ENCODE data around the gene RBM33. TPM values are rescaled to one million over a fixed set of nuclear protein-coding genes. Genes with fewer than 3 reads are reported as not detected.

Gene RBM33
- polyA plus RNA-seq, 1 donor (not counting 4 experiments of a cell fraction or from before 2014, with no cell fraction given), result 8.9 TPM

GRCh38 chr7:155731871-155732270, 87.4 kb downstream of the RBM33 start:
- H3K4me3 ChIP-seq (ENCODE audit: control insufficient read depth in 2 of 3, extremely low read depth in 1 of 3, insufficient read depth in 2 of 3, low read depth in 1 of 3, low read length in 3 of 3), result no peak overlapping the region
- FAIRE-seq (no peak), DNase-seq (ENCODE audit: low read depth, low spot score) (no peak)
- H3K9ac ChIP-seq (ENCODE audit: control insufficient read depth, extremely low read depth, insufficient read depth, low read length), result no peak overlapping the region
- no peak for TF ChIP-seq EZH2 (IDR thresholded peaks at IDR 0.05; ENCODE audit: low read length)
- peaks cover 5% of the 10 kb centered on the region for H3K9me1 ChIP-seq (ENCODE audit: control insufficient read depth, extremely low read depth, insufficient read depth, low read length)
- no peaks in the 10 kb centered on the region for H3K9me3 ChIP-seq (ENCODE audit: control insufficient read depth, low read depth, low read length)
- peaks cover 25% of the 10 kb centered on the region for H3K4me1 ChIP-seq (ENCODE audit: control insufficient read depth, extremely low read depth, insufficient read depth, low read length)
- H3K79me2 ChIP-seq (ENCODE audit: control insufficient read depth, insufficient read depth, low read length), result peaks cover 13% of the 10 kb centered on the region
- H3K27me3 ChIP-seq (ENCODE audit: control insufficient read depth, extremely low read depth, insufficient read depth, low read length), result no peaks in the 10 kb centered on the region
- H3K36me3 ChIP-seq (ENCODE audit: control insufficient read depth in 2 of 2, extremely low read depth in 1 of 2, insufficient read depth in 2 of 2, low read length in 2 of 2), result peaks cover 0 to 8% of the 10 kb centered on the region in 2 experiments
- H3K4me2 ChIP-seq (ENCODE audit: control insufficient read depth, extremely low read depth, insufficient read depth, low read depth, low read length), result no peak overlapping the region
- no peaks in the 10 kb centered on the region for H4K20me1 ChIP-seq (ENCODE audit: control insufficient read depth, extremely low read depth, insufficient read depth, low read length)
- no peak overlapping the region for H3K27ac ChIP-seq (ENCODE audit: control insufficient read depth, insufficient read depth, low read length)
- no peak overlapping the region for H2AFZ ChIP-seq (ENCODE audit: control insufficient read depth, low read length)
- dilution Hi-C loops (cut with MboI; ENCODE audit: extremely low pct_ligation_motif_present, low sequenced_read_pairs), result loop anchor here (25.0 kb wide), 1 partner anchor 145 kb away; no protein-coding TSS in a partner anchor

DNA sequence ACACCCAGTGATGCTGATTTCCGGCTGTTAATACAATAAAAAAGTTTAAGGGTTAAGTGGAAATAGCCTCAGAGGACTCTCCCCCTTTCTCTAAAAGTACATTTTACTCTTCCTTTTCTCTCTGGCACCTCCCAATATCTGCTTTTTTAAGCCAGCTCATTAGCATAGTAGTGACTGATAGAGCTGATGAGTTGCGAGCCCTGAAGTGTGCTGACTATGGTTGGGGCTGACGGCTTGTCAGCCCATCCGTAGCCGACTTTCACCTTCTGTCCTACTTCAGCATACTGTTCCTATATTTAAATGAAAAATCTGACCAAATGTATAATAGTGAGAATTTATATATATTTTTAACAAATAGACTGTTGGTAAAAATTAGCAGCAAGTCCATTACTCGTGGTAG, 87.8 kb downstream of the RBM33 start:
- TF ChIP-seq CTCF (optimal IDR thresholded peaks at IDR 0.05 in 1 of 3, IDR thresholded peaks at IDR 0.05 in 1 of 3, conservative IDR thresholded peaks at IDR 0.05 in 1 of 3; ENCODE audit: extremely low read depth in 1 of 3, insufficient read depth in 2 of 3, low read length in 3 of 3) (no peak), EZH2 (IDR thresholded peaks at IDR 0.05; ENCODE audit: low read length) (no peak)
- Histone ChIP-seq H3K4me3 (ENCODE audit: control insufficient read depth in 2 of 3, extremely low read depth in 1 of 3, insufficient read depth in 2 of 3, low read depth in 1 of 3, low read length in 3 of 3) (no peak overlapping the region), H3K9me3 (ENCODE audit: control insufficient read depth, low read depth, low read length) (no peaks in the 10 kb centered on the region), H3K4me1 (ENCODE audit: control insufficient read depth, extremely low read depth, insufficient read depth, low read length) (peaks cover 25% of the 10 kb centered on the region), H3K9me1 (ENCODE audit: control insufficient read depth, extremely low read depth, insufficient read depth, low read length) (peaks cover 5% of the 10 kb centered on the region), H4K20me1 (ENCODE audit: control insufficient read depth, extremely low read depth, insufficient read depth, low read length) (no peaks in the 10 kb centered on the region), H3K27ac (ENCODE audit: control insufficient read depth, insufficient read depth, low read length) (no peak overlapping the region), H3K36me3 (ENCODE audit: control insufficient read depth in 2 of 2, extremely low read depth in 1 of 2, insufficient read depth in 2 of 2, low read length in 2 of 2) (peaks cover 0 to 8% of the 10 kb centered on the region in 2 experiments), H3K9ac (ENCODE audit: control insufficient read depth, extremely low read depth, insufficient read depth, low read length) (no peak overlapping the region), H3K4me2 (ENCODE audit: control insufficient read depth, extremely low read depth, insufficient read depth, low read depth, low read length) (no peak overlapping the region), H3K27me3 (ENCODE audit: control insufficient read depth, extremely low read depth, insufficient read depth, low read length) (no peaks in the 10 kb centered on the region), H2AFZ (ENCODE audit: control insufficient read depth, low read length) (no peak overlapping the region), H3K79me2 (ENCODE audit: control insufficient read depth, insufficient read depth, low read length) (peaks cover 13% of the 10 kb centered on the region)
- FAIRE-seq (no peak), DNase-seq (ENCODE audit: low read depth, low spot score) (no peak)
- dilution Hi-C loops (cut with MboI; ENCODE audit: extremely low pct_ligation_motif_present, low sequenced_read_pairs), result loop anchor here (25.0 kb wide), 1 partner anchor 145 kb away; no protein-coding TSS in a partner anchor
